ENCODE data around the gene AJM1.

Gene AJM1

DNA sequence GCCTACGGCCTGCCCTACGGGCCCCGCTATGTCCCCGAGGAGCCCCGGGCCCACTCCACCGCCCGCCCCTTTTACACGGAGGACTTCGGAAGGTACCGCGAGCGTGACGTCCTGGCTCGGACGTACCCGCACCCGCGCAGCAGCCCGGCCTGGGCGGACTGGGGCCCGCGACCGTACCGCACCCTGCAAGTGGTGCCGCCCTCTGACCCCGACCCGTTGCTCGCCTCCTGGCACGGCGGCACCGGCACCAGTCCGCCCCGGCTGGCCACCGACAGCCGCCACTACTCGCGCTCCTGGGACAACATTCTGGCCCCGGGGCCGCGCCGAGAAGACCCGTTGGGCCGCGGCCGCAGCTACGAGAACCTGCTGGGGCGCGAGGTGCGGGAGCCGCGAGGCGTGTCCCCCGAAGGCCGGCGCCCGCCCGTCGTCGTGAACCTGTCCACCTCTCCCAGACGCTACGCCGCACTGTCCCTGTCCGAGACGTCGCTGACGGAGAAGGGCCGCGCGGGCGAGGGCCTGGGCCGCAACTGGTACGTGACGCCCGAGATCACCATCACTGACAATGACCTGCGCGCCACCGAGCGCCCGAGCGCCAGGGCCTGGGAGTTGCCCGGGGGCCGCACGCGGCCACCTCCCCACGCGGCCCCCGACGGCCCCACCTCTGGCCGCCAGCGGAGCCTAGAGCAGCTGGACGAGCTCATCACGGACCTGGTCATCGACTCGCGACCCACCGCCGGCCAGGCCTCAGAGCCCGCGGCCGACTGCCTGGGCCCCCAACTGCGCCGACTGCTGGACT is 3.4 kb downstream of the AJM1 start:
- DNase-seq (ENCODE audit: low spot score) = no peak

DNA sequence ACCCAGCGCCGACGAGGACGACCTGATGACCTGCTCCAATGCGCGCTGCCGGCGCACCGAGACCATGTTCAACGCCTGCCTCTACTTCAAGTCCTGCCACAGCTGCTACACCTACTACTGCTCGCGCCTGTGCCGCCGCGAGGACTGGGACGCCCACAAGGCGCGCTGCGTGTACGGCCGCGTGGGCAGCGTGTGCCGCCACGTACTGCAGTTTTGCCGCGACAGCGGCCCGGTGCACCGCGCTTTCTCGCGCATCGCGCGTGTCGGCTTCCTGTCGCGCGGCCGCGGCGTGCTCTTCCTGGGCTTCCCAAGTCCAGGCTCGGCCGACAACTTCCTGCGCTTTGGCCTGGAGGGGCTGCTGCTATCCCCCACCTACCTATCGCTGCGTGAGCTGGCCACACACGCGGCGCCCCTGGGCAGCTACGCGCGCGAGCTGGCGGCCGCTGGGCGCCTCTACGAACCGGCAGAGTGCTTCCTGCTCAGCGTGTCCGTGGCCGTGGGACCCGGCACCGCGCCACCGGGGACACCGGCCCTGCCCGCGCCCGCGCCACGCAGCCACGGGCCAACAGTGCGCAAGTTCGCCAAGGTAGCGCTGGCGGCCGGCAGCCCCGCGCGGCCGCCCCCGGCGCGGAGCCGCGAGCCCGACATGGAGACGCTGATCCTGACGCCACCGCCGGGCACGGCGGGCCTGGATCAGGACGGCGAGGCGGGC is 4.3 kb downstream of the AJM1 start:
- no peak for DNase-seq (ENCODE audit: low spot score)

DNA sequence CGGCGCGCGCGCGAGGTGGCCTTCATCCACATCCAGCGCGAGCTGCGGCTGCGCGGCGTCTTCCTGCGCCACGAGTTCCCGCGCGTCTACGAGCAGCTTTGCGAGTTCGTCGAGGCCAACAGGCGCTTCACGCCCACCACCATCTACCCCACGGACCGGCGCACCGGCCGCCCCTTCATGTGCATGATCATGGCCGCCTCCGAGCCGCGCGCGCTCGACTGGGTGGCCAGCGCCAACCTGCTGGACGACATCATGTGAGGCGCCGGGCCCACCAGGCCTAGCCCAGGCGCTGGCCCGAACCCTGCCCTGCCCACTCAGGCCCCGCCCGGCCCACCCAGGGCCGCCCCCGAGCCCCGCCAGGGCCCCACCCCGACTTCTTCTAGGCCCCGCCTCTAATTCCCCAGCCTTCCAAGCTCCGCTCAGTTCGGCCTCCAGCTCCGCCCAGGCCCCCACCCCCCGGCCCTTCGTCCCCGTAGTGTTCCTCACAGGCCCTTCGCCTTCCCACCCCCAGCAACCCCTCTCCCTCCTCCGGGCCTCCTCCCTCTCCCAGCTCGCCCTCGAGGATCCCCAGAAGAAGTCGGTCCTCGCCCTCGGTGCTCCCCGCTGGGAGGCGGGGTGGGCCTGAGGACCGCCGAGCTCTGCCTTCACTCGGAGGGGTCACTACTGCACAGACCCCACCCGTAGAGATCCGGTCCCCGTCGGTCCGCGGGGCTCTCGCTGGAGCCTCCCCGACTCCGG is 5.0 kb downstream of the AJM1 start:
- DNase-seq (ENCODE audit: low spot score) = no peak

DNA sequence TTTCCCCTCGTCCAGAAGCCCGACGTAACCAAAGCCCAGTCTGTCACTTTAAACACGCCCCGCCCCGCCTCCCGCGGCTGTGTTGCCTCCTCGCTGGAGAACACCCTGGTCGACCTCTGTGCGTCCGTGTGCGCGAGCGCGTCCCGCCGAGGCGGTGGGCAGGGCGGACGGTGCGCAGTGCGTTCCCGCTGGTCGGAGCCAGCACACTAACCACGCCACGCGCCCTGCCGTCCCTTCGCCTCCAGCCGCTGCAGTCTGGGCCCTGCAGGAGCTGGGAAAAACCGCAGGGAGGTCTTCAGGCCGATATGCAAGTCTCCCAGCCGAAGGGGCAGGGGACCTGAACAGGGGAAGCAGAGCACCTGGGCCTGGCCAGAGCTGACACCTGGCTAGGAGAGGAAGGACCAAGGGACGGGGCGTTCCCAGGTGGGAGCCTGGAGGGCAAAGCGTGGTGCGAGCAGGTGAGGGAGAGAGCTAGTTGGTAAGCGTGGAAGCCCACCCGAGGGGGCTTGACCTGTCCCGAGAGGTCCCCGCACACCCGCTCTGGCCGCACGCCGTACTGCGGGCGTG is 5.6 kb downstream of the AJM1 start:
- DNase-seq (ENCODE audit: low spot score) = no peak

DNA sequence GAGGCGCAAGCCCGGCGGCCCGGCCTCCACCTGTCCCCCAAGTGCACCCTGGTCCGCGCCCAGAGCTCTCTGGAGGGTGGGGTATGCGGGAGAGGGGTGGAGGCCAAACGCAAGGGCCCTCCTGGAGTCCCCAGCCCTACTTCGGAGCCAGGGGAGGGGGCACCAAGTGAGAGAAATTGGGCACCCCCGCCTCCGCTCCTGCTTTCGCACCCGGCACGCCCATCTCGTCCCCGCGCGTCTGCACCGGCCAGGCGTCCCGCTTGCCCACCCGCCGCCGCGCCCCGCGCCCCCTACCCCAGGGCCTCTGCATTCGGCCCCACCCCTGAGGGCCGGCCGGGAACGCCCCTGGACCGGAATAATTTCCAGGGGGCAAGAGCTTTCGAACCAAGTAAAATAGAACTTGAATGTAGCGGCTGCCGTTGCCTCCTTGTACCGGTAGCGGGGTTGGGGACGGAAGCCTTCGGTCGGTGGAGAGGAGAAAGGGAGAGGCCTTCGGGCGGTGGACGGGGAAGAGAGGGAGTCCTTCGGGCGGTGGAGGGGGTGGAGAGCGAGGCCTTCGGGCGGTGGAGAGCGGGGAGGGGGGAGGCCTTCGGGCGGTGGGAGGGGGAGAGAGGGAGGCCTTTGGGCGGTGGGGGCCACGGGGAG is 6.2 kb downstream of the AJM1 start:
- DNase-seq (ENCODE audit: low spot score) = no peak

DNA sequence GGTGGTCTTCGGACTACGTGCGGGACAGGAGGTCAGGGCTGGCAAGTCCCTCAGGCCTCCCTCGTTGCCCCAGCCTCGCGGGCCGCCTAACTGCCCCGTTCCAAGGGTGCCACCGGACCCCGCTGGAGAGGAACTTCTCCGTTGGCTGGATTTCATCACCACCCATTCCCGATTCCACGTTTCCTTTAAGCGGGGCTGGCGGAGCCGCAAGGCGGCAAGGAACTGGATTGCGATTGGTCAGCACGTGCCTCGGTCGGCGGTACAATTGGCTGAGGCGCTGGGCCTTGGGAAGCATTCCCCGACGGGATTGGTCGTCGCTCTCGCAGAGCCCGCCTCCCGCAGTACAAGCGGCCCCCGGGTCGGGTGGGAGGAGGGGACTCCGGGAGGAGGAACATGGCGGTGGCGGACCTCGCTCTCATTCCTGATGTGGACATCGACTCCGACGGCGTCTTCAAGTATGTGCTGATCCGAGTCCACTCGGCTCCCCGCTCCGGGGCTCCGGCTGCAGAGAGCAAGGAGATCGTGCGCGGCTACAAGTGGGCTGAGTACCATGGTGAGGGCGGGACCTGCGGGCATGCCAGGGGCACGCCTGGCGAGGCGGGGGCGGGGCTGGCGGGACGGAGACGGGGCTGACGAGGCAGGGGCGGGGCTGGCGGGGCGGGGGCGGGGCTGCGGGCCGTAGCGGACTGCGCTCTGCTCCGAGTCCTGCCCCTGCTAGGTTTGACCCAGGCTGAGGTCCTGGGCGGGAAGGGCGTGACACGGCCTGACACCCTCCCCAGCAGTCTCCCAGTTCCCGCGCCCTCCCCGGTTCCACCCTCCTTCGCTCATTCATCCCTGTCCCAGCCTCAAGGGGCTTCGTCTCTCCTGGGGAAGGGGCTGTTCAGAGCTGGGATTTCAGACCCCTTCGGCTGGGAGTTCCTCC is 7.0 kb downstream of the AJM1 start, which contains the start of gene PHPT1:
PHPT1 (plus strand) TSS at position 372 of the 922 bp plus-strand sequence; CDS start at position 394, 22 bp downstream.
- peak; percentile 98 for DNase-seq (ENCODE audit: low spot score)

DNA sequence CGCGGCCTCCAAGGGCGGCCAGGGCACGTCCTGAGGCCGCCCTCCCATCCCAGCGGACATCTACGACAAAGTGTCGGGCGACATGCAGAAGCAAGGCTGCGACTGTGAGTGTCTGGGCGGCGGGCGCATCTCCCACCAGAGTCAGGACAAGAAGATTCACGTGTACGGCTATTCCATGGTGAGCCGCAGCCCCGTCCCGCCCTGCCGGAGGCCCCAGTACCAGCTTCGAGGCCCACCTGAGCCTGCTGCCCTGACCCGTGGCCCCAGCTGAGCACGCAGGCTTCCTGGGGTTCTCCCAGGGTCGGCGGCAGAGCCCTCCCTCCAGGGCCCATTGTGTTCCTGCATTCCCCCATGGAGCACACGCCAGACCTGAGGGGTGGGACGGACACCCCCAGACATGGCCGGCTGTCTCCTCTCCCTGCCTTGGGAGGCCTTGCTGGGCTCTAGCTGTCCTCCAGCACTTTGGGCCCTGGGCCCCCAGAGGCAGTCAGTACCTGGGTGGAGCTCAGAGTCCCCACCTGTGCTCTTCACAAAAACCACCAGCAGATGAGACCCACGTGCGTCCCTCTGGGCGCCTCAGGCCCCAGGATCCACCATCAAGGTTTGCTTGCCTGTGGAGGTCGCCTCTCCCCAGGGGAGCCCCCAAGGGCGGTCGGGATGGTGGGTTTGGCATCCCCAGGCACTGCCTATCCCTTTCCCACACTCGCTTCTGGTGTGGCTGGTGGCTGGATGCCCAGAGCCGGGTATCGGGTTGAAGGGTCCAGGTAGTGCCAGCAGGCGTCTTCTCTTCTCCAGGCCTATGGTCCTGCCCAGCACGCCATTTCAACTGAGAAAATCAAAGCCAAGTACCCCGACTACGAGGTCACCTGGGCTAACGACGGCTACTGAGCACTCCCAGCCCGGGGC is 7.9 kb downstream of the AJM1 start:
- DNase-seq (ENCODE audit: low spot score) = no peak

DNA sequence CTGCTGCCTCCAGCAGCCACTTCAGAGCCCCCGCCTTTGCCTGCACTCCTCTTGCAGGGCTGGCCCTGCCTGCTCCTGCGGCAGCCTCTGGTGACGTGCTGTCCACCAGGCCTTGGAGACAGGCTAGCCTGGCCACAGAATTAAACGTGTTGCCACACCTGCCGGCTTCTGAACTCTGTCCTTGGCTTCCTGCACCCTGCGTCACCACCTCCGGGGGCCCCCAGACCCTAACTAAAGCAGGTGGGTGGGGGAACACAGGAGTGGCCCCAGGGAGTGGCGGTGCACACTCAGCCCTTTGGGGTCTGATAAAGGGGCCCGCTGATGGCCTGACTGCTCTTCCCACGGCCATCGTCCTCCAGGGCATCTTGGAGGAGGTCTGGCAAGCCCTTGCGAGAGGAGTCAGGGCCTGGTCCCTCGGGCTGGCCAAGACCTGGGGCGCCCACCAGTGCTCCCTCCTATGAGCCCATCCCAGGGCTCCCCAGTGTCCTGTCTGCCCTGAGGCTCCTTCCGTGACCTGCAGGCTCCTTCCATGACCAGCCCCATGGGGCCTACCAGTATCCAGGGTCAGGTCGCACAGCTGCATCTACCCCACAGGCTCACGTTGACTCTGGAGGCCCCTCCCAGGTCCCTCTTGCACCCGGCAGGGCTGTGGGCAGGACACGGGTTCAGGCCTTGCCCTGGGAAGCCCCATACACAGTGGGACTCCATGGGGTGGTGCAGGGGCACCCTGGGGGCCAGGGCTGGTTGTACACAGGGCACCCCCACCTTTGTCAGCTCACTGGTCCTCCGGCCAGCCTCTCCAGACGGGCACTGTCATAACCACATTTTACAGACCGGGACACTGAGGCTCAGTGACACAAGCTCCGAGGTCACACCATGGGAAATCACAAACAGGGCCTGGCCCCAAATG is 8.8 kb downstream of the AJM1 start:
- DNase-seq (ENCODE audit: low spot score) = no peak

DNA sequence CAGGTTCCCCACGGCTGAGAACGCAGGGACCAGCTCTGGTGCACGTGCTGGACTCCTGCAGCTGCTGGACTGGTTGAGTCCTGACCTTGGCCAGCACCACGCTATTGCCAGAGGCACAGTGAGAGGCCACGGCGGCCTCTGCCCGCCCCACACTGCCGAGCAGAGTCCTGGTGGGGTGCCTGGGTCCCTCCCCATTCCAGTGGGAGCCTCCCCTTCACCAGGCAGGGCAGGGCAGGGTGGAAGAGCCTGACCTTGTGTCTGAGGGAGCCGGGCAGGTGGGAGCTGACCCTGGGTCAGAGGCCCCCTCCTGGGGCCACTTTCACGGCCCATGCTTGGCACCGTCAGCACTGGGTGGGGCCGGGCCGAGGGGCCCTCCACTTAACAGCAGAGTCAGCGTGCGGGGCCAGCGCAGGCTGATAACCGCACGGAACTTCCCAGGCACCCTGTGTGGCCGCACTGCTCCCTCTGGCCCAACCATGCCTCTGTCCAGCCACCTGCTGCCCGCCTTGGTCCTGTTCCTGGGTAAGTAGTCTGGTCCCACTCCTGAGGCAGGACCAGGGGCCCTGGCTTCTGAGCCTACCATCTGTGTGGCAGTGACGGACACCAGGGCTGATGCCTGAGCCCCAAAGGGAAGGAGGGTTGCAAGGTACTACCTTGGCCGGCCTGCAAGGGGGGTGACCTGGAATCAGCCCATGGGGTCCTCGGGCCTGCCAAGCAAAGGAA is 9.8 kb downstream of the AJM1 start, which contains the start of gene MAMDC4:
MAMDC4 (plus strand) TSS at position 406 of the 723 bp plus-strand sequence; CDS start at position 477, 71 bp downstream.
- no peak for DNase-seq (ENCODE audit: low spot score)

DNA sequence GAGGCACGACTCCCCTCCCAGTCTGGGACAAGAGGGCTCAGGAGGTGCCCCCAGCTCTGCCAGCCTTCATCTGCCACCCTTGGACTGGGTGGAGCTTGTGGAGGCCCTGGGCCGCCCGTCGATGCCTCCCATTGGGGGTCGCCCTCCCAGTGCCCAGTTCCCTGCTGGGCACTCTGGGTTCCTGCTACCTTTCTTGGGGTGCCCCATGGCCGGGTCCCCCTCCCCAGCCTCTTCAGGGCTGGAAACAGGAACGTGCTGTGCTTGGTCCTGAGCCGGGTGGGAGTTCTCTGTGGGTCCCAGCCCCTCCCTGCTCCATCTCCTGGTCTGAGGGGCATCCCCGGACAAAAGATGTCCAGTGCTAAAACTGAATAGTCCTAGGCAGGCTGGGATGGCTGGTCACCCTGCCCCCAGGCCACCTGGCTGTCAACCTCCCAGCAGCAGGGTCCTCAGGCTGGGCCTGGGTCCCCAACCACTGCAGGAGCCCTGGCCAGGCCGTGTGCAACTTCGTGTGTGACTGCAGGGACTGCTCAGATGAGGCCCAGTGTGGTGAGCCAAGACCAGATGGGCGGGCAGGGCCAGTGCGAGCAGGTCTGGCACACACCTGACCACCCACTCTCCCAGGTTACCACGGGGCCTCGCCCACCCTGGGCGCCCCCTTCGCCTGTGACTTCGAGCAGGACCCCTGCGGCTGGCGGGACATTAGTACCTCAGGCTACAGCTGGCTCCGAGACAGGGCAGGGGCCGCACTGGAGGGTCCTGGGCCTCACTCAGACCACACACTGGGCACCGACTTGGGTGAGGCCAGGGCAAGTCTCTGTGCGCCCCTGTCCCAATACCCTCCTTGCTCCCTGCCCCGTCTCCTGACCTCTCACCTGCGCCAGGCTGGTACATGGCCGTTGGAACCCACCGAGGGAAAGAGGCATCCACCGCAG is 10.7 kb downstream of the AJM1 start:
- DNase-seq (ENCODE audit: low spot score) = no peak

DNA sequence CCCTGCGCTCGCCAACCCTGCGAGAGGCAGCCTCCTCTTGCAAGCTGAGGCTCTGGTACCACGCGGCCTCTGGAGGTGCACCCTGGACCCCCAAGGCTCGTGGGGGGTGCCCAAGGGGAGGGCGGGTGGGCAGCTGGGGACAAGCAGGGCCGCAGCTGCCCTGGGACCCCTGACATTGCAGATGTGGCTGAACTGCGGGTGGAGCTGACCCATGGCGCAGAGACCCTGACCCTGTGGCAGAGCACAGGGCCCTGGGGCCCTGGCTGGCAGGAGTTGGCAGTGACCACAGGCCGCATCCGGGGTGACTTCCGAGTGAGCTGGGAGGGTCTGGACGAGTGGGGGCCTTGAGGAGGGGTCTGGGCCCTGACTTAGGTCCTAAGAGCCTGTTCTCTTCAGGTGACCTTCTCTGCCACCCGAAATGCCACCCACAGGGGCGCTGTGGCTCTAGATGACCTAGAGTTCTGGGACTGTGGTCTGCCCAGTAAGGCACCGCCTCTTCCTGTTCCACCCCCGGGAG is 11.4 kb downstream of the AJM1 start:
- no peak for DNase-seq (ENCODE audit: low spot score)

DNA sequence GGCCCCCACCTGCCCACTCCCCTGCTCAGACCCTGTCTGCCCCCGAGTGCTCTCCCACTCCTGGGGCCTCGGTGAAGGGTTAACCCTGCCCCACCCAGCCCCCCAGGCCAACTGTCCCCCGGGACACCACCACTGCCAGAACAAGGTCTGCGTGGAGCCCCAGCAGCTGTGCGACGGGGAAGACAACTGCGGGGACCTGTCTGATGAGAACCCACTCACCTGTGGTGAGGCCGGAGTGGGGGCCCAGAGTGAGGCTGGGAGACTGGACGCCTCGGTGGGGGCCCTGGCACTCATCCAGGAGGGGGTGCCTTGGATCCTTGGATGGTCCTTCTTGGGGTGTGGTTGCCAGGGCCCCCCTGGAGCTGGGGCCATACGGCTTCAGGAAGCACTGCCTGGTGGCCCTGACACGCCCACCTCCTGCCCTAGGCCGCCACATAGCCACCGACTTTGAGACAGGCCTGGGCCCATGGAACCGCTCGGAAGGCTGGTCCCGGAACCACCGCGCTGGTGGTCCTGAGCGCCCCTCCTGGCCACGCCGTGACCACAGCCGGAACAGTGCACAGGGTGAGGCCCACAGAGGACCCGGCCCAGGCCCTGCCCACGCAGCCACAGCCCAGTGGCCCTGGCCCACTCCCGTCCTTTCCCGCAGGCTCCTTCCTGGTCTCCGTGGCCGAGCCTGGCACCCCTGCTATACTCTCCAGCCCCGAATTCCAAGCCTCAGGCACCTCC is 12.0 kb downstream of the AJM1 start:
- DNase-seq (ENCODE audit: low spot score) = no peak

DNA sequence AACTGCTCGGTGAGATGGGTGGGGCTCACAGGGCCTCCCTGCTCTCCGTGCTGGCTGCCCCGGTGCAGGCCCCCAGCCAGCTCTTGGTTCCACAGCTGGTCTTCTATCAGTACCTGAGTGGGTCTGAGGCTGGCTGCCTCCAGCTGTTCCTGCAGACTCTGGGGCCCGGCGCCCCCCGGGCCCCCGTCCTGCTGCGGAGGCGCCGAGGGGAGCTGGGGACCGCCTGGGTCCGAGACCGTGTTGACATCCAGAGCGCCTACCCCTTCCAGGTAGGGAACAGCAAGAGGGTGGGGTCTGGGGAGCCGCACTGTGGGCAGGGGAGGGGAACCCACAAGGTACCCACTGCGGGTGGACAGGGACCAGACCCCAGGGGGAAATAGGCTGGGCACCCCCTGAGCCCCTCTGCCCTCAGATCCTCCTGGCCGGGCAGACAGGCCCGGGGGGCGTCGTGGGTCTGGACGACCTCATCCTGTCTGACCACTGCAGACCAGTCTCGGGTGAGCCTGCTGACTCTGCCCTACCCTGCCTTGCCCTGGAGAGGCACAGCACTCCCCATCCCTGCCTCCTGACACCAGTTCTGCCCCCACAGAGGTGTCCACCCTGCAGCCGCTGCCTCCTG is 12.7 kb downstream of the AJM1 start:
- no peak for DNase-seq (ENCODE audit: low spot score)

DNA sequence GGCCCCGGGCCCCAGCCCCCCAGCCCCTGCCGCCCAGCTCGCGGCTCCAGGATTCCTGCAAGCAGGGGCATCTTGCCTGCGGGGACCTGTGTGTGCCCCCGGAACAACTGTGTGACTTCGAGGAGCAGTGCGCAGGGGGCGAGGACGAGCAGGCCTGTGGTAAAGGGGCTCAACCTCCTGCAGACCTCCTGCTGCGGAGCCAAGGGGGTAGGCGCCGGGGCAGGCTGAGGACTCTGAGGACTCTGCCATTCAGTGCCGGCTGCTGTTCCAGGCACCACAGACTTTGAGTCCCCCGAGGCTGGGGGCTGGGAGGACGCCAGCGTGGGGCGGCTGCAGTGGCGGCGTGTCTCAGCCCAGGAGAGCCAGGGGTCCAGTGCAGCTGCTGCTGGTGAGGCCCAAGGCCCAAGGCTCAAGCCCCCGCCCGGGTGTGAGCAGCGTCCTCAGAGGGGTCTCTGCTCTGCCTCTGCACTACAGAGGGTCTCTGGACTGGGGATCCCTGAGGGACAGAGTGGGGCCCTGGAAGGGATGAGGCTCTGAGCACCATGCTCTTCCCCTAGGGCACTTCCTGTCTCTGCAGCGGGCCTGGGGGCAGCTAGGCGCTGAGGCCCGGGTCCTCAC is 13.3 kb downstream of the AJM1 start:
- no peak for DNase-seq (ENCODE audit: low spot score)

DNA sequence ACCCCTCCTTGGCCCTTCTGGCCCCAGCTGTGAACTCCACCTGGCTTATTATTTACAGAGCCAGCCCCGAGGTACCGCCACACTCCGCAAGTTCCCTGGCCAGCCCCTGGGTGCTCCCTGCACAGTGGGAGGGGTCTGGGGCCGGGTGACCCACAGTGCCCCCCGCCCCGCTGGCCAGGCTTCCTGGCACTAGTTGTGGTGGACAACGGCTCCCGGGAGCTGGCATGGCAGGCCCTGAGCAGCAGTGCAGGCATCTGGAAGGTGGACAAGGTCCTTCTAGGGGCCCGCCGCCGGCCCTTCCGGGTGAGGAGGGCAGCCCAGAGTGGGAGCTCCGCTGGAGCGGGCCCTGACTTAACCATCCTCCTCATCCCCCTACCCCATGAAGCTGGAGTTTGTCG is 13.8 kb downstream of the AJM1 start:
- DNase-seq (ENCODE audit: low spot score) = no peak

Measured in pons (tissue), 1 donor.